Neural cell (in vitro differentiated cells): ENCODE results near the gene TEKT2. TPM values are rescaled to one million over a fixed set of nuclear protein-coding genes. Genes with fewer than 3 reads are reported as not detected.

Experiments used
- H2AFZ ChIP-seq: fragments of 200-600, 300-800 bp; sonication (generic), shearing (Covaris generic); 2 replicates; pipeline ENCODE4 v1.6.0; 2014; ENCODE audit warnings: low read depth, mild to moderate bottlenecking, antibody characterized with exemption, low read length, moderate library complexity
- H3F3A ChIP-seq: fragments of 200-600 bp; shearing (Covaris generic); 2 replicates; pipeline ENCODE4 v1.6.1; 2016; ENCODE audit warnings: mild to moderate bottlenecking, moderate library complexity, mixed read lengths, antibody characterized with exemption, low read length; ENCODE audit not compliant: insufficient read depth, poor library complexity, severe bottlenecking
- H3K27ac ChIP-seq: fragments of 200-600, 300-800 bp; sonication (generic), shearing (Covaris generic); 2 replicates; pipeline ENCODE4 v1.5.1; 2014; ENCODE audit warnings: mild to moderate bottlenecking, low read length, moderate library complexity
- H3K27me3 ChIP-seq: fragments of 300-800, 200-600 bp; sonication (generic), shearing (Covaris generic); 2 replicates; pipeline ENCODE4 v1.6.0; 2014; ENCODE audit warnings: mild to moderate bottlenecking, low read depth, low read length, moderate library complexity; ENCODE audit not compliant: insufficient read depth
- H3K36me3 ChIP-seq: fragments of 300-800, 200-600 bp; sonication (generic), shearing (Covaris generic); 2 replicates; pipeline ENCODE4 v1.5.1; 2014; ENCODE audit warnings: mild to moderate bottlenecking, antibody characterized with exemption, low read length, moderate library complexity; ENCODE audit not compliant: insufficient read depth
- H3K4me2 ChIP-seq: fragments of 300-800, 200-600 bp; sonication (generic), shearing (Covaris generic); 2 replicates; pipeline ENCODE4 v1.6.0; 2014; ENCODE audit warnings: mild to moderate bottlenecking, low read length
- H3K4me3 ChIP-seq: fragments of 300-800, 200-600 bp; sonication (generic), shearing (Covaris generic); 2 replicates; pipeline ENCODE4 v1.5.1; 2014; ENCODE audit warnings: mild to moderate bottlenecking, low read length, moderate library complexity
- H3K79me2 ChIP-seq: fragments of 200-600 bp; shearing (Covaris generic); replicated peaks from 2 replicates; pipeline ENCODE4 v1.6.0; 2014; ENCODE audit warnings: mild to moderate bottlenecking, low read length, moderate library complexity; ENCODE audit not compliant: insufficient read depth
- H3K9ac ChIP-seq: fragments of 300-800, 200-600 bp; sonication (generic), shearing (Covaris generic); 2 replicates; pipeline ENCODE4 v1.6.1; 2016; ENCODE audit warnings: mild to moderate bottlenecking, low read length, mixed read lengths
- H3K9me2 ChIP-seq: fragments of 200-600 bp; shearing (Covaris generic); 2 replicates; pipeline ENCODE4 v1.6.1; 2016; ENCODE audit warnings: mild to moderate bottlenecking, low read length, mixed read lengths; ENCODE audit not compliant: insufficient read depth
- H3K9me3 ChIP-seq: fragments of 200-600, 300-800 bp; sonication (generic), shearing (Covaris generic); 2 replicates; pipeline ENCODE4 v1.6.1; 2016; ENCODE audit warnings: mild to moderate bottlenecking, mixed run types, low read length, moderate library complexity, mixed read lengths
- H4K20me1 ChIP-seq: fragments of 200-600 bp; shearing (Covaris generic); 2 replicates; pipeline ENCODE4 v1.6.1; 2016; ENCODE audit warnings: mild to moderate bottlenecking, mixed run types; ENCODE audit not compliant: insufficient read depth
- EZH2 ChIP-seq: fragments of 200-600, 300-800 bp; shearing (Covaris generic), sonication (generic); IDR thresholded peaks from 2 replicates; pipeline ENCODE4 v1.6.1; 2014; ENCODE audit warnings: antibody characterized with exemption, low read length, borderline replicate concordance, mild to moderate bottlenecking; ENCODE audit not compliant: insufficient read depth, poor library complexity, severe bottlenecking
- MXI1 ChIP-seq: fragments of 450-650 bp; conservative IDR thresholded peaks from 2 replicates; pipeline ENCODE4 v1.6.1; 2014; ENCODE audit warnings: antibody characterized with exemption, mild to moderate bottlenecking; ENCODE audit not compliant: poor library complexity, severe bottlenecking
- POLR2AphosphoS5 ChIP-seq: IDR thresholded peaks from 2 replicates; pipeline ENCODE4 v1.6.1; 2012
- RAD21 ChIP-seq: fragments of 450-650 bp; conservative IDR thresholded peaks from 2 replicates; pipeline ENCODE4 v1.6.1; 2014; ENCODE audit warnings: antibody characterized with exemption, mild to moderate bottlenecking, moderate library complexity
- SMC3 ChIP-seq: fragments of 450-650 bp; conservative IDR thresholded peaks from 2 replicates; pipeline ENCODE4 v1.6.1; 2014; ENCODE audit warnings: antibody characterized with exemption, mild to moderate bottlenecking, moderate library complexity; ENCODE audit not compliant: poor library complexity
- TAF1 ChIP-seq: IDR thresholded peaks from 2 replicates; pipeline ENCODE4 v1.6.1; 2012; ENCODE audit warnings: low read depth
- polyA plus RNA-seq: library from polyadenylated mRNA; depleted of rRNA; stranded (reverse); fragments of >200 nt; gene quantifications from 2 replicates; pipeline ENCODE4 v1.2.3, GENCODE V29; 2014
- TF ChIP-seq, protein P1 (sequence below): fragments of 450-650 bp; IDR thresholded peaks from 2 replicates; pipeline ENCODE4 v1.5.1; 2014; ENCODE audit warnings: antibody characterized with exemption, mild to moderate bottlenecking, moderate library complexity; ENCODE audit not compliant: poor library complexity, severe bottlenecking
- TF ChIP-seq, protein P2 (sequence below): IDR thresholded peaks from 2 replicates; pipeline ENCODE4 v1.6.1; 2012; ENCODE audit warnings: borderline replicate concordance

The TEKT2 gene
- polyA plus RNA-seq, 1 donor from 2014 or later, result 32.1 TPM

DNA sequence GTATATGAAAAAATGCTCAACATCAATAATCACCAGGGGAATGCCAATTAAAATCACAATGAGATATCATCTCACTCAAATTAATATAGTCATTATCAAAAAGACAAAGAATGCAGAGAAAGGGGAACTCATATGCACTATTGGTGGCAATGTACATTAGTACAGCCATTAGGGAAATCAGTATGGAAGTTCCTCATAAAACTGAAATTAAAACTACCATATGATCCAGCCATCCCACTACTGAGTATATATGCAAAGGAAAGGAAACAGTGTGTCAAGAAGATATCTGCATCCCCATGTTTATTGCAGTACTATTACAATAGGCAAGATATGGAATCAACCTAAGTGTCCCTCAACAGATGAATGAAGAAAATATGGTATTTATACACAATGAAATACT is 32.1 kb upstream of the TEKT2 start:
- Histone ChIP-seq H3K4me2 (no peak overlapping the region), H3K9me3 (no peaks in the 10 kb centered on the region), H4K20me1 (no peaks in the 10 kb centered on the region), H3K4me3 (no peak overlapping the region), H3K27ac (no peak overlapping the region), H3K27me3 (no peaks in the 10 kb centered on the region), H2AFZ (no peak overlapping the region), H3K9ac (no peak overlapping the region), H3K36me3 (peaks cover 15% of the 10 kb centered on the region), H3K79me2 (no peaks in the 10 kb centered on the region), H3K9me2 (no peaks in the 10 kb centered on the region), H3F3A (no peaks in the 10 kb centered on the region)
- no peak for TF ChIP-seq RAD21
- no peak for TF ChIP-seq EZH2
- TF ChIP-seq, protein P1, sequence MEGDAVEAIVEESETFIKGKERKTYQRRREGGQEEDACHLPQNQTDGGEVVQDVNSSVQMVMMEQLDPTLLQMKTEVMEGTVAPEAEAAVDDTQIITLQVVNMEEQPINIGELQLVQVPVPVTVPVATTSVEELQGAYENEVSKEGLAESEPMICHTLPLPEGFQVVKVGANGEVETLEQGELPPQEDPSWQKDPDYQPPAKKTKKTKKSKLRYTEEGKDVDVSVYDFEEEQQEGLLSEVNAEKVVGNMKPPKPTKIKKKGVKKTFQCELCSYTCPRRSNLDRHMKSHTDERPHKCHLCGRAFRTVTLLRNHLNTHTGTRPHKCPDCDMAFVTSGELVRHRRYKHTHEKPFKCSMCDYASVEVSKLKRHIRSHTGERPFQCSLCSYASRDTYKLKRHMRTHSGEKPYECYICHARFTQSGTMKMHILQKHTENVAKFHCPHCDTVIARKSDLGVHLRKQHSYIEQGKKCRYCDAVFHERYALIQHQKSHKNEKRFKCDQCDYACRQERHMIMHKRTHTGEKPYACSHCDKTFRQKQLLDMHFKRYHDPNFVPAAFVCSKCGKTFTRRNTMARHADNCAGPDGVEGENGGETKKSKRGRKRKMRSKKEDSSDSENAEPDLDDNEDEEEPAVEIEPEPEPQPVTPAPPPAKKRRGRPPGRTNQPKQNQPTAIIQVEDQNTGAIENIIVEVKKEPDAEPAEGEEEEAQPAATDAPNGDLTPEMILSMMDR, result no peak
- TF ChIP-seq, protein P2, sequence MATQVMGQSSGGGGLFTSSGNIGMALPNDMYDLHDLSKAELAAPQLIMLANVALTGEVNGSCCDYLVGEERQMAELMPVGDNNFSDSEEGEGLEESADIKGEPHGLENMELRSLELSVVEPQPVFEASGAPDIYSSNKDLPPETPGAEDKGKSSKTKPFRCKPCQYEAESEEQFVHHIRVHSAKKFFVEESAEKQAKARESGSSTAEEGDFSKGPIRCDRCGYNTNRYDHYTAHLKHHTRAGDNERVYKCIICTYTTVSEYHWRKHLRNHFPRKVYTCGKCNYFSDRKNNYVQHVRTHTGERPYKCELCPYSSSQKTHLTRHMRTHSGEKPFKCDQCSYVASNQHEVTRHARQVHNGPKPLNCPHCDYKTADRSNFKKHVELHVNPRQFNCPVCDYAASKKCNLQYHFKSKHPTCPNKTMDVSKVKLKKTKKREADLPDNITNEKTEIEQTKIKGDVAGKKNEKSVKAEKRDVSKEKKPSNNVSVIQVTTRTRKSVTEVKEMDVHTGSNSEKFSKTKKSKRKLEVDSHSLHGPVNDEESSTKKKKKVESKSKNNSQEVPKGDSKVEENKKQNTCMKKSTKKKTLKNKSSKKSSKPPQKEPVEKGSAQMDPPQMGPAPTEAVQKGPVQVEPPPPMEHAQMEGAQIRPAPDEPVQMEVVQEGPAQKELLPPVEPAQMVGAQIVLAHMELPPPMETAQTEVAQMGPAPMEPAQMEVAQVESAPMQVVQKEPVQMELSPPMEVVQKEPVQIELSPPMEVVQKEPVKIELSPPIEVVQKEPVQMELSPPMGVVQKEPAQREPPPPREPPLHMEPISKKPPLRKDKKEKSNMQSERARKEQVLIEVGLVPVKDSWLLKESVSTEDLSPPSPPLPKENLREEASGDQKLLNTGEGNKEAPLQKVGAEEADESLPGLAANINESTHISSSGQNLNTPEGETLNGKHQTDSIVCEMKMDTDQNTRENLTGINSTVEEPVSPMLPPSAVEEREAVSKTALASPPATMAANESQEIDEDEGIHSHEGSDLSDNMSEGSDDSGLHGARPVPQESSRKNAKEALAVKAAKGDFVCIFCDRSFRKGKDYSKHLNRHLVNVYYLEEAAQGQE, result no peak
- TF ChIP-seq TAF1, result no peak
- TF ChIP-seq MXI1, result no peak

- Histone ChIP-seq H3K27ac (no peak overlapping the region), H3K4me2 (no peak overlapping the region), H3K27me3 (no peaks in the 10 kb centered on the region), H2AFZ (no peak overlapping the region), H3K9me3 (no peaks in the 10 kb centered on the region), H4K20me1 (no peaks in the 10 kb centered on the region), H3K36me3 (peaks cover 4% of the 10 kb centered on the region), H3K9ac (no peak overlapping the region), H3K79me2 (no peaks in the 10 kb centered on the region), H3K9me2 (no peaks in the 10 kb centered on the region), H3K4me3 (no peak overlapping the region), H3F3A (no peaks in the 10 kb centered on the region)
- TF ChIP-seq POLR2AphosphoS5 (no peak), SMC3 (no peak), EZH2 (no peak), MXI1 (no peak)
Observed at GRCh38 chr1:36053978-36054377, 29.9 kb upstream of the TEKT2 start.

- H3K9me3 ChIP-seq, result no peaks in the 10 kb centered on the region
- H3K79me2 ChIP-seq, result no peaks in the 10 kb centered on the region
- H3F3A ChIP-seq, result no peaks in the 10 kb centered on the region
- no peak overlapping the region for H3K9ac ChIP-seq
- no peak overlapping the region for H3K27ac ChIP-seq
- no peaks in the 10 kb centered on the region for H3K27me3 ChIP-seq
- H3K4me2 ChIP-seq, result no peak overlapping the region
- TF ChIP-seq, protein P1, result no peak
- TF ChIP-seq MXI1, result no peak
- TF ChIP-seq, protein P2, result no peak
- H3K9me2 ChIP-seq, result no peaks in the 10 kb centered on the region
- H4K20me1 ChIP-seq, result no peaks in the 10 kb centered on the region
- peaks cover 4% of the 10 kb centered on the region for H3K36me3 ChIP-seq
- H3K4me3 ChIP-seq, result no peak overlapping the region
- H2AFZ ChIP-seq, result no peak overlapping the region
Observed at GRCh38 chr1:36055706-36056105, 28.2 kb upstream of the TEKT2 start.
